ENCODE measurements around the gene CEMIP2. TPM values are rescaled to one million over a fixed set of nuclear protein-coding genes. Genes with fewer than 3 reads are reported as not detected.

The CEMIP2 gene
- polyA plus RNA-seq, 3 donors = 11.6 to 58.7 (median 21.4) TPM

DNA sequence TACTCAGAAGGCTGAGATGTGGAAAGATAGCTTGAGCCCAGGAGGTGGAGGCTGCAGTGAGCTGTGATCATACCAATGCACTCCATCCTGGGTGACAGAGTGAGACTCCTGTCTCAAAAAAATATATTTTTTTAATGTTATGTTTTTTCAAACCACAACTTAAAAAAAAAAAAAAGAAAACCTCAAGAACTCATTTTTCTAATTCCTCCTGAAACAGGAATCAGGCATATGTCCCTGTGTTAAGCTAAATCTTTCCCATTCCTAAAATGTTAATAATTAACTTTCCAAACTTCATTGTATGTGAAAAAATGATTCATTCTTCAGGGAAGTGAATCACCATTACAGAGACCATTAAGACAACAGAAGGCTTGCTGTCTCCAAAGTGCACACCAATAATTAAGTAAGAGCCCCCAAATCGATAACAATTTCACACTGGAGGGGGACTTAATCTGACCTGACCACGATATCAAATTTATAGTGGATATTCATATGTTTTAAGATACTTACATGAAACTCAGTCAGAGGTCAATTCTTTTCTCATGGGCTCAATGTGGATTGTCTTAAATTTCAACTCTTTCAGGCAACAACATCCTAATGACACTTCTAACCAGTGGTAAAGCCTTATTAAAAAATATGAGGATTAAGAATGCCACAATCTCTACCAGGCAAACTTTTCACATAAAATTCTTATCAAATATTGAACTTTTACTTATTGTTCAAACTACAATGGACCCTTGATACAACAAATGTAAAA, 5.2 kb downstream of the CEMIP2 start:
- H4K20me1 ChIP-seq (ENCODE audit: insufficient read depth, low read length) = peaks cover 98% of the 10 kb centered on the region
- H3K4me2 ChIP-seq (replicated peaks; ENCODE audit: extremely low read depth, low read length, poor library complexity, severe bottlenecking) = no peak overlapping the region
- Mint-ChIP-seq H3K27me3 (ENCODE audit: low read depth in 3 of 3) (peaks cover 0 to 6% (median 0%) of the 10 kb centered on the region in 3 donors), H3K4me3 (no peak overlapping the region), H3K4me1 (peaks cover 68% of the 10 kb centered on the region), H3K36me3 (peaks cover 10 to 26% of the 10 kb centered on the region in 2 donors), H3K9me3 (peaks cover 0 to 2% (median 0%) of the 10 kb centered on the region in 7 donors), H3K27ac (no peak overlapping the region)
- peaks cover 99% of the 10 kb centered on the region for H3K79me2 ChIP-seq (ENCODE audit: insufficient read depth, low read length)
- DNase-seq = no peak
- H3K4me3 ChIP-seq (replicated peaks in 1 of 3; ENCODE audit: low read depth in 2 of 3, low read length in 3 of 3) = no peak overlapping the region
- intact Hi-C loops (cut with micrococcal nuclease) = no loop called here
- H3K27me3 ChIP-seq (ENCODE audit: control insufficient read depth in 2 of 2, insufficient read depth in 2 of 2, low read length in 2 of 2) = no peaks in the 10 kb centered on the region
- H3K9me3 ChIP-seq (replicated peaks in 1 of 2; ENCODE audit: control insufficient read depth in 1 of 2, insufficient read depth in 1 of 2, low read length in 2 of 2) = no peaks in the 10 kb centered on the region
- TF ChIP-seq, protein P1, sequence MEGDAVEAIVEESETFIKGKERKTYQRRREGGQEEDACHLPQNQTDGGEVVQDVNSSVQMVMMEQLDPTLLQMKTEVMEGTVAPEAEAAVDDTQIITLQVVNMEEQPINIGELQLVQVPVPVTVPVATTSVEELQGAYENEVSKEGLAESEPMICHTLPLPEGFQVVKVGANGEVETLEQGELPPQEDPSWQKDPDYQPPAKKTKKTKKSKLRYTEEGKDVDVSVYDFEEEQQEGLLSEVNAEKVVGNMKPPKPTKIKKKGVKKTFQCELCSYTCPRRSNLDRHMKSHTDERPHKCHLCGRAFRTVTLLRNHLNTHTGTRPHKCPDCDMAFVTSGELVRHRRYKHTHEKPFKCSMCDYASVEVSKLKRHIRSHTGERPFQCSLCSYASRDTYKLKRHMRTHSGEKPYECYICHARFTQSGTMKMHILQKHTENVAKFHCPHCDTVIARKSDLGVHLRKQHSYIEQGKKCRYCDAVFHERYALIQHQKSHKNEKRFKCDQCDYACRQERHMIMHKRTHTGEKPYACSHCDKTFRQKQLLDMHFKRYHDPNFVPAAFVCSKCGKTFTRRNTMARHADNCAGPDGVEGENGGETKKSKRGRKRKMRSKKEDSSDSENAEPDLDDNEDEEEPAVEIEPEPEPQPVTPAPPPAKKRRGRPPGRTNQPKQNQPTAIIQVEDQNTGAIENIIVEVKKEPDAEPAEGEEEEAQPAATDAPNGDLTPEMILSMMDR (IDR thresholded peaks at IDR 0.05) = no peak
- no peak overlapping the region for H3K27ac ChIP-seq (ENCODE audit: low read depth in 1 of 2, low read length in 2 of 2)
- no peak overlapping the region for H2AFZ ChIP-seq (ENCODE audit: insufficient read depth, low read depth, low read length, poor library complexity, severe bottlenecking)
- no CpG with 5 or more reads among the region's 2 CpGs for WGBS (ENCODE audit: insufficient coverage)
- peaks cover 3 to 9% of the 10 kb centered on the region in 2 donors for H3K36me3 ChIP-seq (replicated peaks in 1 of 2; ENCODE audit: control insufficient read depth in 1 of 2, insufficient read depth in 2 of 2, low read length in 2 of 2)
- H3K4me1 ChIP-seq (ENCODE audit: control insufficient read depth in 1 of 2, insufficient read depth in 2 of 2, low read length in 2 of 2) = peaks cover 41 to 42% of the 10 kb centered on the region in 2 donors
- H3K9ac ChIP-seq (ENCODE audit: insufficient read depth, low read length, poor library complexity, severe bottlenecking) = no peak overlapping the region

DNA sequence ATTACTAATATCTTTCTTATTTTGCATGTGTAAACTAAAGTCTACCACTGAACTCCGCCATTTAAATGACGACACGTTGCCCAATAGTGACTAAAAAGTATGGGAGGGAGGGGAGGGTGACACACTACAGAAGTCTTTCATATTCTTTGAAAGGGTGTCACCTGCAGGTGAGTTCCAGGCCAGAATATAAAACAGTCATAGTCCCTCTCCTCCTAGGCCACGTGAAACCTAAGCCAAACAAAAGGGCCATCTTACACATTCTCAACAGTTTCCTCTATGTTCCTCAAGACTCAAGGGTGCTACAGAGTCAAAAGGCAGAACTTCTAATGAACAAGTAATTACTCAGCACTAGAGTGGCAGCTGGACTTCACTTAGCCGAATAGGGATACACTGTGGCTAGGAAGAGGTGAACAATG, 6.4 kb downstream of the CEMIP2 start:
- Histone ChIP-seq H3K4me1 (ENCODE audit: control insufficient read depth in 1 of 2, insufficient read depth in 2 of 2, low read length in 2 of 2) (peaks cover 32 to 37% of the 10 kb centered on the region in 2 donors), H3K27ac (ENCODE audit: low read depth in 1 of 2, low read length in 2 of 2) (no peak overlapping the region), H3K4me3 (replicated peaks in 1 of 3; ENCODE audit: low read depth in 2 of 3, low read length in 3 of 3) (no peak overlapping the region), H3K27me3 (ENCODE audit: control insufficient read depth in 2 of 2, insufficient read depth in 2 of 2, low read length in 2 of 2) (no peaks in the 10 kb centered on the region), H2AFZ (ENCODE audit: insufficient read depth, low read depth, low read length, poor library complexity, severe bottlenecking) (no peak overlapping the region), H3K79me2 (ENCODE audit: insufficient read depth, low read length) (peaks cover 99% of the 10 kb centered on the region), H3K9ac (ENCODE audit: insufficient read depth, low read length, poor library complexity, severe bottlenecking) (no peak overlapping the region), H4K20me1 (ENCODE audit: insufficient read depth, low read length) (peaks cover 98% of the 10 kb centered on the region), H3K9me3 (replicated peaks in 1 of 2; ENCODE audit: control insufficient read depth in 1 of 2, insufficient read depth in 1 of 2, low read length in 2 of 2) (no peaks in the 10 kb centered on the region), H3K36me3 (replicated peaks in 1 of 2; ENCODE audit: control insufficient read depth in 1 of 2, insufficient read depth in 2 of 2, low read length in 2 of 2) (peaks cover 3 to 9% of the 10 kb centered on the region in 2 donors), H3K4me2 (replicated peaks; ENCODE audit: extremely low read depth, low read length, poor library complexity, severe bottlenecking) (no peak overlapping the region)
- Mint-ChIP-seq H3K27ac (peak overlapping the region in 3 of 7 donors; percentile 26 to 30 (median 29)), H3K9me3 (no peaks in the 10 kb centered on the region), H3K4me1 (peaks cover 64% of the 10 kb centered on the region), H3K36me3 (peaks cover 11 to 26% of the 10 kb centered on the region in 2 donors), H3K4me3 (no peak overlapping the region), H3K27me3 (ENCODE audit: low read depth in 3 of 3) (peaks cover 0 to 1% (median 0%) of the 10 kb centered on the region in 3 donors)
- intact Hi-C loops (cut with micrococcal nuclease) = no loop called here
- WGBS (ENCODE audit: insufficient coverage) = 100% methylated on average over 1 of the region's 5 CpGs
- TF ChIP-seq, protein P1 (IDR thresholded peaks at IDR 0.05) = no peak
- peak in 1 of 3 donors; percentile 15 for DNase-seq
